Measurements from ENCODE around the gene MCF2L2.
"Not testable (repeated sequence)": the region's sequence is repeated elsewhere in the genome, so short reads cannot be mapped to it uniquely, and the experiment has no call there.

Gene MCF2L2

GRCh38 chr3:183443395-183444385, 15.3 kb upstream of the MCF2L2 start:
- DNase-seq, result no peak

GRCh38 chr3:183442994-183443393, 14.6 kb upstream of the MCF2L2 start:
- DNase-seq, result no peak

GRCh38 chr3:183440521-183440920, 12.1 kb upstream of the MCF2L2 start:
- not testable (repeated sequence) for DNase-seq

- no peak for DNase-seq
Measured at GRCh38 chr3:183439515-183439914, 11.1 kb upstream of the MCF2L2 start.

- DNase-seq, result no peak
Measured at GRCh38 chr3:183438735-183439134, 10.3 kb upstream of the MCF2L2 start.

GRCh38 chr3:183437666-183438564, 9.5 kb upstream of the MCF2L2 start:
- no peak for DNase-seq

GRCh38 chr3:183437061-183437460, 8.6 kb upstream of the MCF2L2 start:
- no peak for DNase-seq

- DNase-seq, result no peak
Measured at GRCh38 chr3:183435661-183436060, 7.2 kb upstream of the MCF2L2 start.

- DNase-seq, result no peak
Measured at GRCh38 chr3:183434992-183435391, 6.6 kb upstream of the MCF2L2 start.

GRCh38 chr3:183434503-183434902, 6.1 kb upstream of the MCF2L2 start:
- DNase-seq, result no peak

- DNase-seq, result no peak
Measured at GRCh38 chr3:183430325-183430957, 2.0 kb upstream of the MCF2L2 start.

GRCh38 chr3:183427876-183428446, 458 bp downstream of the MCF2L2 start:
- peak; percentile 6 for DNase-seq

- DNase-seq, result no peak
Measured at GRCh38 chr3:183427196-183427875, 1.1 kb downstream of the MCF2L2 start.

- not testable (repeated sequence) for DNase-seq
Measured at GRCh38 chr3:183418807-183419206, 9.6 kb downstream of the MCF2L2 start.

GRCh38 chr3:183411216-183411922, 17.1 kb downstream of the MCF2L2 start:
- DNase-seq, result no peak

- no peak for DNase-seq
Measured at GRCh38 chr3:183410759-183411158, 17.7 kb downstream of the MCF2L2 start.

GRCh38 chr3:183410280-183410679, 18.1 kb downstream of the MCF2L2 start:
- no peak for DNase-seq

- DNase-seq, result no peak
Measured at GRCh38 chr3:183409219-183409618, 19.2 kb downstream of the MCF2L2 start.

- DNase-seq, result no peak
Measured at GRCh38 chr3:183401678-183402077, 26.7 kb downstream of the MCF2L2 start.

- no peak for DNase-seq
Measured at GRCh38 chr3:183400352-183400751, 28.1 kb downstream of the MCF2L2 start.

GRCh38 chr3:183396662-183397391, 31.6 kb downstream of the MCF2L2 start:
- no peak for DNase-seq
